Anterior cingulate cortex (tissue), 58 donors: ENCODE results near the gene GAPDHS.

Experiments used
- DNase-seq, 58 donors: peaks; one replicate each; lab custom pipeline; 2025; lab: John Stamatoyannopoulos, UW

The GAPDHS gene

DNA sequence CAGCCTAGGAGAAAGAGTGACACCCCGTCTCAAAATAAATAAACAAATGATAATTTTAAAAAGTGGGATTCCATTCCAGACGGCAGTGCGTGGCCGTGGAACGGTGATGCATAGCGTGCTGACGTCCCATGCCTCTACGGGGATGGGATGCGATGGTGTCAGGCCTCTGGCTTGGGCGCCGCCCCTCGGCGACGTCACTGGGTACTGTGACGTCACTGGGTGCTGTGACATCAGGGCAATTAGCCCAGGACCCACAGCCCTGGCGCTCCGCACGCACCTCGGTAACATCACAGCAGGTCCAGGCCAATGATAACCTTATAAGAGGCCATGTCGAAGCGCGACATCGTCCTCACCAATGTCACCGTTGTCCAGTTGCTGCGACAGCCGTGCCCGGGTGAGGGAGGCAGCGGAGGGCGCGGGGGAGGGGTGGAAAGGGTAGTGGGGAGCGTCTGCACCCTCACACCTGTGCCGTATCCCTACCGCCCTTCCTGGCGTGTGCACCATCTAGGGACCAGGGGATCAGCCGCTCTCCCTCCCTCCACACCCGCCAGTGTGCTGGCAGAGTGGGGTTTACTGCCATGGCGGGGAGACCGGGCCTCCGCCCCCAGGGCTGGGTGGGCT is at the start of gene GAPDHS:
GAPDHS (plus strand) TSS at position 256 of the 621 bp plus-strand sequence; CDS start at position 328, 72 bp downstream.
- no peak for DNase-seq

DNA sequence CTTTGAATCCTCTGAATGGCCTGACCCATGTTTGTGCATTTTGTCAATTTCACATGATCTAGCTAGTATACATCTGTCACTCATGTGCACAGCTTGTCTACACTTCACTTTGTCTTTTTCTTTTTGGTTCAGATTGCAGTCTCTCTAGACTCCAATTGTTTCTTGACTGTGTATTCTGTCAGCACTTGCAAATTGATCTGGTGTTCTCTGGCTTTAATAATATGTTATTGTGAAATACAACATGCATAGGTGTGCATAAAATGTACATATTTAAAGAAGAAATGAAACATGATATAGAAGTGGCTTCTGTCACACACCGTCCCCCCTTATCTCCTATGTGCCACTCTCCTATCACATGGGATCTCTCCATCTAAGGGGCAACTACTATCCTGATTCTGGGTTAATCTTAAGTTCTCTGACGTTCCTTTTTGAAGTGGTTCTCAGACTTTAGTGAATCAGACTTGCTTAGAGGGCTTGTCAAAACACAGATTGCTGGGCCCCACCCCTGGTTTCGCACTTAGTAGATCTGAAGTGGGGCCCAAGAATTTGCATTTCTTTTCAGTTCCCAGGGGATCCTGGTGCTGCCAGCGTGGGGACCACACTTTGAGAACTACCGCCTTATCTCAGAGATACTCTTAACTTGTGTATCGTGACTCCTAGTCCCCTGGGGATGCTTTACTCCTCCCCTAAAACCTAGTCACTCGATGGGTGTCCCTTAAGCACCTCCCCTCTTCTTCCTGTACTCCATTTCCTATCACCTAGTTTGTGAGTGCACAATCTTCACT is 48.8 kb upstream of the GAPDHS start:
- DNase-seq: no peak

- DNase-seq: no peak
These were observed 47.0 kb upstream of the GAPDHS start for GRCh38 chr19:35486268-35486708.

DNA sequence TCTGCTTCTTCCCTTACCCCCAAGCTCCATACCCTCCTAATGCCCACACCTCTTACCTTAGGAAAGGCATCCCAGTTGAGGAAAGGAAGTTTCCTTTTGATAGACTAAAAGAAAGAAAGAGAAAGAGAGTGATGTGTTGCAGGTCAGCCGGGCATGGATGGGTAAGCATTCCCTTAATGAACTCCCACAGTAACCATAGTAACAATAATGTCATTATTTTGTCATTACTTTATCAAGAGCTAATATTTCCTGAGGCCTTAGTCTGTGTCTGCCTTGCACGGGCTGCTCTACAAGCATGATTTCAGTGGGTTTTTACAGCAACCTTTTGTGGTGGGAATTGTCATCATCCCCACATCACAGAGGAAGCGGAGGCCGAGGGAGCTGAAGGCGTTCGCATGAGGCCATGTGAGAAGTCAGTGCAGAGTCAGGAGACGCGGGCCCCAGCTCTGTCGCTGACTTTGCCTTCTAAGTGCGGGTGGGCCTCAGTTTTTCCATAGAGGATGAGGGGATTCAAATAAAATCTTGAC is 45.5 kb upstream of the GAPDHS start:
- no peak for DNase-seq

DNA sequence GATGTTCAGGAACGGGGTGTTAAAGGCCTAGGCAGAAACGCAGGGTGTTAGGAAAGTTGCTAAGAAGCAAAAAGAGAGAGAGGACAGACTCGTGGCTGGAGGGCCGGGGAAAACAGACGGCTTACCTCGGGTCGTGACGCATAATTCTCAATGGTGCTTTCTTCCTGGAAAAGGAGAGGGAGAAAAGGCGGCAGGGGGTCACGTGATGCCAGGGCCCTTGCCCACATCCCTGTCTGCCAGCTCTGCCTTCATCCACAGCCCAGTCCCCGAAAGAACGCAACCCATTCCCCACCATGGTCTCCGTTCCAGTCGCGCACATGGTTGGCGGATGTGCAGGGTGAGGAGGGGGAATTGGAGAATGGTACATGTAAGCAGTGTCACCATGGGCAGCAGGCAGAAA is 44.6 kb upstream of the GAPDHS start:
- DNase-seq: no peak

- no peak for DNase-seq
These were observed 42.9 kb upstream of the GAPDHS start, which contains the start of gene KRTDAP for GRCh38 chr19:35490364-35490763. TSS of gene KRTDAP (minus strand) at chr19:35490464. CDS start at chr19:35490442, 22 bp downstream.

DNA sequence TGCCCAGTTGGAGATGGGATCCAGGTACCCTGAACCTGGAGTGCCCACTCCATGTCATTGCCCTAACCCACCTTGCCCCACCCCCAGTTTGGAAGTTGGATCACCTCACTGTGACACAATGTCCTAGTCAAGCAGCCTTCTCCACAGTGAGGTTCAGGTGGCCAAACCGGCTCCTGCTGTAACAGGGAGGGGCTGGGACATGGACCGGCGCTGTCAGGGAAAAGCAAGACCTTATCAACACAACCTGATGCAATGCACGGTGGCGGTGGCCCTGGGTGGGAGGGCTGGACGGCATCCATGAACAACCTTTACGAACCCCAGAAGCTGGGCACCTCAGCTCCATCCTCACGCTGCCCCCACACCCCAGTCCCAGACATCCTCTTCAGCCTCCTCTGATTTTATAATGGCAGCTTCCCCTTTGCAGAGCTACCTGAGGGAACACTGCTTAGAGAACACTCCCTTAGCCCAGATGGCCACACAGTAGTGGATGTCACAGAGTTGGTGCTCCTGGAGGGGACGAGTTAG is 41.4 kb upstream of the GAPDHS start:
- DNase-seq: no peak

- DNase-seq: no peak
These were observed 39.3 kb upstream of the GAPDHS start for GRCh38 chr19:35493971-35494370.

GRCh38 chr19:35495107-35496064 is 37.9 kb upstream of the GAPDHS start:
- DNase-seq: peak in 48 of 58 donors; percentile 6 to 62 (median 32)

DNA sequence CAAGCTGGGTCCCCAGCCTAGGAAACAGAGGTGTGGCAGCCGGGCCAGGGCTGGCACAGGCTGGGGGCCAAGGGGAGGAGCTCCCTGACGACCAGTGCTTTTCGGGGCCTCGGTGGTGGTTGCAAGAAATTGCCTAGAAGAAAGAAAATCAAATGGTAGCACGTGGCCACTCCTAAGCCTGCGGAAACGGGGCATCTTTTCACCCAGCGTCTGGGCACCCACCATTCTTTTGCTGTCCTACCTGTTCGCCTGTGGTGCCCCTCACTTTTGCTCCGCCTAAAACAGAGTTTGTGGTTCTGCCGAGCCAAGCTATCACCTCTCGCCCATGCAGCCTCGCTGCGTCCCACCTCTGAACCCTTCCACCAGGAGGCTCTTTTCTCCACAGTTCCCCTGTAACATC is 35.9 kb upstream of the GAPDHS start:
- no peak for DNase-seq

GRCh38 chr19:35498220-35498619 is 35.0 kb upstream of the GAPDHS start:
- no peak for DNase-seq

DNA sequence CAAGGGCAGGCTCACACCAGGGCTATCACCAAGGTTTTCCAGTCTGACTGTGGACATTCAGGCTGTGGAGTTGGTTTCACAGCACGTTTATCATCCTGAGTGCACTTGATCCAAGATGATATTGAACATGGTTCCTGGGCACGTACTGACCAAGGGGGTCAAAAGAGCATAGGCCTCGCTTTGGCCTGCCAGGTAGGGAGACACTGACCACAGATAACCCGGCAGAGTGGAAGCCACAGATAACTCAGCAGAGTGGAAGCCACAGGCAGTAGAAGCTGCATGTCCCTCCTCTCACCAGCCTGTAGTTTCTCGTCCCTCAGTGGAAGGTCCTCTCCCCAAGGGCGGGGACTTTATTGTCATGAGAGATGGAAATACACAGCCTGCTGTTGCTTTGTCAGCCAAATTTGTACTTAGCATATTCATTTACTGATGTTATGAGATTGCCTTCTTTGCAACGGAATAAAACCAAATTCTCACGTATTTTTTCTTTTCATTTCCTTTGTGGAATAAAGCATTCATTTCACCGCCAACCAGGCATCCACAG is 34.2 kb upstream of the GAPDHS start:
- DNase-seq: no peak

GRCh38 chr19:35500611-35501010 is 32.6 kb upstream of the GAPDHS start:
- no peak for DNase-seq

- peak in 2 of 58 donors; percentile 2 to 22 for DNase-seq
These were observed 31.6 kb upstream of the GAPDHS start for GRCh38 chr19:35501684-35502083.

- no peak for DNase-seq
These were observed 30.5 kb upstream of the GAPDHS start for GRCh38 chr19:35502751-35503150.

DNA sequence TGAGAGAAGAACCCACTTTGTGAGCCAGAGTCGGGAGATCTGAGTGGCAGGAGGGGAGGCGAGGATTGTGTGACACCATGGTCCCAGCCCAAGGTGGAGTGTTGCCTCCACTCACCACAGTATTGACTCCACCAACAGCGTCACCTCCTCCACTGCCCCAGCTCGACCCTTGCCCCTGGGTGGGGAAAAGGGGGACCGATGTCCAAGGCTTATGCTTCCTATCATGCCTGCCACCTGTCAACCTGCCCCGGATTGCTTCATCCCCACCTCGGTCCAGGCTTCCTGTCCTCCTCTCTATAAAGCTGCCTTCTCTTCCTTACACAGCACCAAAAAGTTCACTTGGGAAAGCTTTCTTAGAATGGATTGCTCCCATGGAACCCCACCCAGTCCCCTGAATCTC is 27.2 kb upstream of the GAPDHS start:
- no peak for DNase-seq

GRCh38 chr19:35507561-35507960 is 25.7 kb upstream of the GAPDHS start:
- DNase-seq: no peak

DNA sequence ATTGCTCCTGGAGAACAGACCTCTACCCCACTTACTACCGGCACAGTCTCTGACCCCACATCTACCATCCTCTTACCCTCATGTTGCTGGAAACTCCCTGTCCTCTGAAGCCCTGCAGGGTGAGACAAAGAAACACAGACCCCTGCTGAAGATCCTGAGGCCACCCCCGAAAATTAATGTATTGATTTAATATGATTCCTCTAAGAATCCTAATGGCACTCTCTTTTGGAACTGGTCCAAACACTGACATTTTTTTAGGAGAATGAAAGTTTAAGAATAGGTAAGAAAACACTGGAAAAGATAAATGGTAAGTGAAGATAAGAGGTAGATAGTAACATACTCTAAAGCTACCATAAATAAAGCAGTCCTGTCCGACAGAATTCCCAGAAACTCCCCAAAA is 25.1 kb upstream of the GAPDHS start:
- no peak for DNase-seq

- DNase-seq: peak in 2 of 58 donors; percentile 5 to 8
These were observed 24.1 kb upstream of the GAPDHS start for GRCh38 chr19:35509018-35509652.
